ENCODE data around the gene PTPRQ.
"Not testable (repeated sequence)": the region's sequence is repeated elsewhere in the genome, so short reads cannot be mapped to it uniquely, and the experiment has no call there.

Gene PTPRQ

DNA sequence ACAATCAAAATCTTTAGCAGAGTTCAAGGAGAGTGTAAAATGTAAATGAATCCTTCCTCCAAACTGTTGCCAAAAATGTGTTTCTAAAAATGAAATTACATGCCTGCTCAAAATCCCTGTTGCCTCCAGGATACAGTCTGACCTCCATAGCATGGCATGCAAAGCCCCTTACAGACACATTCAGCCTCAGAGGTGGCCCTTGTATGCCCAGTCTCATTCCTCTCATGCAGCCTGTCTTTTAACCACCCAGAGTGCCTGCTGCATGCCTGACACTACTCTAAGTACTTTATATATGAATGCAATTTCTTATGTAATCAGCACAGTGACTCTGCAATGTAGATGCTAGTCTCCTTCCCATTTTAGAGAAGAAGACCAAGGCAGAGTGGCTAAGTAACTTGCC lies 24.4 kb upstream of the PTPRQ start:
- Histone ChIP-seq H3K36me3 (ENCODE audit: control insufficient read depth, insufficient read depth, low read length) (no peaks in the 10 kb centered on the region), H3K27ac (ENCODE audit: insufficient read depth, low read length, poor library complexity, severe bottlenecking) (no peak overlapping the region), H3K9me3 (ENCODE audit: control insufficient read depth, low read length) (no peaks in the 10 kb centered on the region), H3K4me1 (ENCODE audit: control insufficient read depth, insufficient read depth, low read length, poor library complexity, severe bottlenecking) (no peaks in the 10 kb centered on the region), H3K27me3 (replicated peaks; ENCODE audit: control insufficient read depth, insufficient read depth, low read length, poor library complexity, severe bottlenecking) (no peaks in the 10 kb centered on the region), H3K4me3 (ENCODE audit: insufficient read depth, low read depth, low read length, poor library complexity, severe bottlenecking) (no peak overlapping the region)
- no peak for DNase-seq

DNA sequence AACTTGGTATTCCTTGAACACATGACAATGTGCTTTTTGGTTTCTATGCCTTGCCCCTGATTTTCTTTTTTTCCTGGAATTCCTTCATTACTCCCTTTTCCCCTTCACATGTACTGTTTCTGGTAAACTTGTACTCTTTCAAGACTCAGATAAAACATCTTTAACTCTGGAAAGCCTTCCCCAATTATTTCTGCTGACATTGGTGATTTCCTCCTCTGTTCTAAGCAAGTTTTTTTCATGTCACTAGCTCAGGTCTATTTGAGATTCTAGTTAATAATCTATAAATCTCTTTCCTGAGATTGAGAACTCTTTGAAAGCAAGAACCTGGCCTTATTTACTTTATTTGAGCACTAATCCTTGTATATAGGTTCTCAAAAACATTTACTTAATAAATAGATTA lies 24.0 kb upstream of the PTPRQ start:
- DNase-seq: no peak
- Histone ChIP-seq H3K4me3 (ENCODE audit: insufficient read depth, low read depth, low read length, poor library complexity, severe bottlenecking) (no peak overlapping the region), H3K4me1 (ENCODE audit: control insufficient read depth, insufficient read depth, low read length, poor library complexity, severe bottlenecking) (no peaks in the 10 kb centered on the region), H3K36me3 (ENCODE audit: control insufficient read depth, insufficient read depth, low read length) (no peaks in the 10 kb centered on the region), H3K27me3 (replicated peaks; ENCODE audit: control insufficient read depth, insufficient read depth, low read length, poor library complexity, severe bottlenecking) (no peaks in the 10 kb centered on the region), H3K27ac (ENCODE audit: insufficient read depth, low read length, poor library complexity, severe bottlenecking) (no peak overlapping the region), H3K9me3 (ENCODE audit: control insufficient read depth, low read length) (no peaks in the 10 kb centered on the region)

DNA sequence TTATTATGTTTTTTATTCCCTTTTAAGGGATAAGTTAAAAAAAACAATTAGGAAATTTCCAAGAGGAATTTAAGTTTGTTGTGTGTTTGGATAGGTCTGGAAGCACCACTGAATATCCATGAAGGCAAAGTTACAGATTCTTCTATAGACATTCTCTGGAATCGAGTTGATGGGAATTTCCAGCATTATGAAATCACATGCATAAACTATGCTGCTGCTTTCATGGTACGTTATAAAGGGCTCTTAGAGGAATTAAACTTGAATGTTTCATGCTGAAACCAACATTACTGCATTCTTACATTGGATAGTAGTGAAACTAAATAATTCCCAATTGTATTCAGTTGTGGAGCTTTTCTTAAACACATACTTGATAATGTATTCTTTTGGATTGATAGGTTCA lies 21.5 kb upstream of the PTPRQ start:
- no peaks in the 10 kb centered on the region for H3K36me3 ChIP-seq (ENCODE audit: control insufficient read depth, insufficient read depth, low read length)
- no peaks in the 10 kb centered on the region for H3K9me3 ChIP-seq (ENCODE audit: control insufficient read depth, low read length)
- DNase-seq: no peak
- H3K4me1 ChIP-seq (ENCODE audit: control insufficient read depth, insufficient read depth, low read length, poor library complexity, severe bottlenecking): no peaks in the 10 kb centered on the region
- no peak overlapping the region for H3K27ac ChIP-seq (ENCODE audit: insufficient read depth, low read length, poor library complexity, severe bottlenecking)
- no peak overlapping the region for H3K4me3 ChIP-seq (ENCODE audit: insufficient read depth, low read depth, low read length, poor library complexity, severe bottlenecking)
- no peaks in the 10 kb centered on the region for H3K27me3 ChIP-seq (replicated peaks; ENCODE audit: control insufficient read depth, insufficient read depth, low read length, poor library complexity, severe bottlenecking)

- no peaks in the 10 kb centered on the region for H3K27me3 ChIP-seq (replicated peaks; ENCODE audit: control insufficient read depth, insufficient read depth, low read length, poor library complexity, severe bottlenecking)
- DNase-seq: no peak
- no peaks in the 10 kb centered on the region for H3K4me1 ChIP-seq (ENCODE audit: control insufficient read depth, insufficient read depth, low read length, poor library complexity, severe bottlenecking)
- H3K36me3 ChIP-seq (ENCODE audit: control insufficient read depth, insufficient read depth, low read length): no peaks in the 10 kb centered on the region
- H3K9me3 ChIP-seq (ENCODE audit: control insufficient read depth, low read length): no peaks in the 10 kb centered on the region
- no peak overlapping the region for H3K4me3 ChIP-seq (ENCODE audit: insufficient read depth, low read depth, low read length, poor library complexity, severe bottlenecking)
- H3K27ac ChIP-seq (ENCODE audit: insufficient read depth, low read length, poor library complexity, severe bottlenecking): no peak overlapping the region
These were observed 12.0 kb upstream of the PTPRQ start for GRCh38 chr12:80432061-80432460.

- H3K4me3 ChIP-seq (ENCODE audit: insufficient read depth, low read depth, low read length, poor library complexity, severe bottlenecking): no peak overlapping the region
- no peaks in the 10 kb centered on the region for H3K9me3 ChIP-seq (ENCODE audit: control insufficient read depth, low read length)
- DNase-seq: no peak
- no peaks in the 10 kb centered on the region for H3K4me1 ChIP-seq (ENCODE audit: control insufficient read depth, insufficient read depth, low read length, poor library complexity, severe bottlenecking)
- H3K27me3 ChIP-seq (replicated peaks; ENCODE audit: control insufficient read depth, insufficient read depth, low read length, poor library complexity, severe bottlenecking): no peaks in the 10 kb centered on the region
- no peak overlapping the region for H3K27ac ChIP-seq (ENCODE audit: insufficient read depth, low read length, poor library complexity, severe bottlenecking)
- H3K36me3 ChIP-seq (ENCODE audit: control insufficient read depth, insufficient read depth, low read length): no peaks in the 10 kb centered on the region
These were observed 2.1 kb upstream of the PTPRQ start for GRCh38 chr12:80441921-80442320.

DNA sequence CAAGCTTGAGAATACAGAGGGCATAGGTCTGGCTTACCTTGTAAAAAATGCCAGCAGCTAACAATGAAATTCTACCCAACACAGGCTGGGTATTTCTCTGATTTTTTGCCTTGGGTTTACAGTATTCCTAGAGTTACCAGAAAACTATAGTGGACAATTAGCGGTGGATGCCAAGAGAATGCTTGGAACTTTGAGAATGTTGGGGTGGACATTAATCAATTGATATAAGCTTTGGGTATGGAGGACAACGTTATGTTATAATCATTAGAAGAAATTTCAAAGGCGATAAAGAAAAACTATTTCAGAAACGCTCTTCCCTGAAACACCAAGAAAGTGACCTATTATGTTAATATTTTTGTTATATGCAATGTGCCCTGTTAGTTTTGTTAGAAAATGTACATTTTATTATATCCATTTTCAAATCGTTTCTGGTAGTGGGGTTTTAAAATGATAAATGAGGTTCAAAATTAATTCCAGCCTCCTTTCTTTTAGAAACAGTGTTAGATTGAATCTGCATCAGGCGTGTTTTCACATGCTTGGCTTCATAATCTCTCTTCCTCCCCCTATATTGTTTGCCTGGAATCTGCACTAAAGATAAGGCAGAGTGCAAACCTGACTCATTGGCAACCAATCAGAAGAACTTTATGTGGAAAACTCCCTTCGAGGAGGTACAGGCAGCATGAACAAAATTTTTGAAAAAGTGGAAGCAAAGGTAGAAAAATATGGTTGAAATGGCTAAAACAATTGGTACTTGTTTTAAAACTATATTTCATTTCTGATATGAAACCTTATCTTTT lies 1.4 kb upstream of the PTPRQ start:
- H3K9me3 ChIP-seq (ENCODE audit: control insufficient read depth, low read length): no peaks in the 10 kb centered on the region
- H3K27ac ChIP-seq (ENCODE audit: insufficient read depth, low read length, poor library complexity, severe bottlenecking): no peak overlapping the region
- H3K4me3 ChIP-seq (ENCODE audit: insufficient read depth, low read depth, low read length, poor library complexity, severe bottlenecking): no peak overlapping the region
- no peaks in the 10 kb centered on the region for H3K36me3 ChIP-seq (ENCODE audit: control insufficient read depth, insufficient read depth, low read length)
- no peaks in the 10 kb centered on the region for H3K4me1 ChIP-seq (ENCODE audit: control insufficient read depth, insufficient read depth, low read length, poor library complexity, severe bottlenecking)
- no peak for DNase-seq
- H3K27me3 ChIP-seq (replicated peaks; ENCODE audit: control insufficient read depth, insufficient read depth, low read length, poor library complexity, severe bottlenecking): no peaks in the 10 kb centered on the region

GRCh38 chr12:80445083-80445793 lies 1.2 kb downstream of the PTPRQ start:
- no peak for DNase-seq
- Histone ChIP-seq H3K4me3 (ENCODE audit: insufficient read depth, low read depth, low read length, poor library complexity, severe bottlenecking) (no peak overlapping the region), H3K4me1 (ENCODE audit: control insufficient read depth, insufficient read depth, low read length, poor library complexity, severe bottlenecking) (no peaks in the 10 kb centered on the region)

DNA sequence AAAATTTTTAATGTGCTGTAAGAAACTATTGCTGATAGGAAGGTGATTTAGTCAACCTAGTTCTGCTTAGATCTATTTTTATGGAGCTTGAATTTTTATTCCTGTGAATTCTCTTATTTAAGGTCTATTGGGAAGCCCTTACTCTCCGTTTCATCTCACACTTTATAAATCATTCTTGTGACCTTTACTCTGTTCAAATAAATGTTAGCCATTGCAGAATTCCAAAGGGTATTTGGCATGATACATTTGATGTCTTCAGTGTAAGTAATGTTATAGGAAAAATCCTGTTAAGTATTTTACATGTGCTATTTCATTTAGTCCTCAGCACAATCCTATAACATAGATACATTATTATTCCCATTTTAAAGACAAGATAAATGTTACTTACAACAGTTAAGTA lies 12.5 kb downstream of the PTPRQ start:
- no peak for DNase-seq
- Histone ChIP-seq H3K9me3 (ENCODE audit: control insufficient read depth, low read length) (no peaks in the 10 kb centered on the region), H3K4me3 (ENCODE audit: insufficient read depth, low read depth, low read length, poor library complexity, severe bottlenecking) (no peak overlapping the region), H3K27me3 (replicated peaks; ENCODE audit: control insufficient read depth, insufficient read depth, low read length, poor library complexity, severe bottlenecking) (no peaks in the 10 kb centered on the region), H3K36me3 (ENCODE audit: control insufficient read depth, insufficient read depth, low read length) (no peaks in the 10 kb centered on the region), H3K27ac (ENCODE audit: insufficient read depth, low read length, poor library complexity, severe bottlenecking) (no peak overlapping the region), H3K4me1 (ENCODE audit: control insufficient read depth, insufficient read depth, low read length, poor library complexity, severe bottlenecking) (no peaks in the 10 kb centered on the region)

More at GRCh38 chr12:80445083-80445793, 1.2 kb downstream of the PTPRQ start:
- Histone ChIP-seq H3K9me3 (ENCODE audit: control insufficient read depth, low read length) (no peaks in the 10 kb centered on the region), H3K27me3 (replicated peaks; ENCODE audit: control insufficient read depth, insufficient read depth, low read length, poor library complexity, severe bottlenecking) (no peaks in the 10 kb centered on the region), H3K36me3 (ENCODE audit: control insufficient read depth, insufficient read depth, low read length) (no peaks in the 10 kb centered on the region), H3K27ac (ENCODE audit: insufficient read depth, low read length, poor library complexity, severe bottlenecking) (no peak overlapping the region)

- Histone ChIP-seq H3K27me3 (replicated peaks; ENCODE audit: control insufficient read depth, insufficient read depth, low read length, poor library complexity, severe bottlenecking) (no peaks in the 10 kb centered on the region), H3K4me3 (ENCODE audit: insufficient read depth, low read depth, low read length, poor library complexity, severe bottlenecking) (no peak overlapping the region), H3K27ac (ENCODE audit: insufficient read depth, low read length, poor library complexity, severe bottlenecking) (no peak overlapping the region), H3K36me3 (ENCODE audit: control insufficient read depth, insufficient read depth, low read length) (no peaks in the 10 kb centered on the region), H3K4me1 (ENCODE audit: control insufficient read depth, insufficient read depth, low read length, poor library complexity, severe bottlenecking) (no peaks in the 10 kb centered on the region), H3K9me3 (ENCODE audit: control insufficient read depth, low read length) (no peaks in the 10 kb centered on the region)
- DNase-seq: no peak
These were observed 16.9 kb downstream of the PTPRQ start for GRCh38 chr12:80460972-80461371.

DNA sequence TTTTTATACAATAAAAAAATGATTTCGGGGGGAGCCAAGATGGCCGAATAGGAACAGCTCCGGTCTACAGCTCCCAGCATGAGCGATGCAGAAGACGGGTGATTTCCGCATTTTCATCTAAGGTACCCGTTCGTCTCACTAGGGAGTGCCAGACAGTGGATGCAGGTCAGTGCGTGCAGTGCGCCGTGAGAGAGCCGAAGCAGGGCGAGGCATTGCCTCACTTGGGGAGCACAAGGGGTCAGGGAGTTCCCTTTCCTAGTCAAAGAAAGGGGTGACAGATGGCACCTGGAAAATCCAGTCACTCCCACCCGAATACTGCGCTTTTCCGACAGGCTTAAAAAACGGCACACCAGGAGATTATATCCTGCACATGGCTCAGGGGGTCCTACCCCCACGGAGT lies 17.8 kb downstream of the PTPRQ start:
- H3K4me3 ChIP-seq (ENCODE audit: insufficient read depth, low read depth, low read length, poor library complexity, severe bottlenecking); H3K27ac ChIP-seq (ENCODE audit: insufficient read depth, low read length, poor library complexity, severe bottlenecking); H3K36me3 ChIP-seq (ENCODE audit: control insufficient read depth, insufficient read depth, low read length); H3K27me3 ChIP-seq (replicated peaks; ENCODE audit: control insufficient read depth, insufficient read depth, low read length, poor library complexity, severe bottlenecking); H3K4me1 ChIP-seq (ENCODE audit: control insufficient read depth, insufficient read depth, low read length, poor library complexity, severe bottlenecking); H3K9me3 ChIP-seq (ENCODE audit: control insufficient read depth, low read length); DNase-seq: not testable (repeated sequence)
